B cell (primary cell): ENCODE results near the gene MAN2A2. TPM values are rescaled to one million over a fixed set of nuclear protein-coding genes. Genes with fewer than 3 reads are reported as not detected.
"Not testable (repeated sequence)": the region's sequence is repeated elsewhere in the genome, so short reads cannot be mapped to it uniquely, and the experiment has no call there.

Experiments used
- ATAC-seq: fragments of 200-7000 bp; cut with Tn5 transposase; one replicate; pipeline ENCODE4 v1.10.0; 2021; ENCODE audit warnings: low read depth, mild to moderate bottlenecking, moderate number of reproducible peaks, moderate library complexity
- CTCF ChIA-PET: fragments of 350-600 bp; sonication (Branson Sonifier 250); formaldehyde crosslinking; loops from one replicate; lab custom pipeline; 2021; ENCODE audit warnings: antibody characterized with exemption, inconsistent platforms; lab: Charles Lee
- POLR2A ChIA-PET: fragments of 350-600 bp; sonication (Branson Sonifier 250); formaldehyde crosslinking; loops from one replicate; lab custom pipeline; 2021; ENCODE audit warnings: antibody characterized with exemption; lab: Charles Lee
- DNase-seq: peaks from one replicate; pipeline ENCODE4 v3.0.0; 2013
- H2AFZ ChIP-seq: 2 replicates; pipeline ENCODE4 v1.6.1; 2012; ENCODE audit warnings: mild to moderate bottlenecking, low read depth, low read length; ENCODE audit not compliant: insufficient read depth, poor library complexity, severe bottlenecking
- H3K27ac ChIP-seq, 2 donors: 1 replicate in 1 of 2; 2 replicates in 1 of 2; pipeline ENCODE4 v1.5.1; 2012 to 2013; ENCODE audit warnings: low read length in 2 of 2, mild to moderate bottlenecking in 2 of 2, moderate library complexity in 1 of 2
- H3K27me3 ChIP-seq, 4 experiments: fragments of 200-600 bp in 1 of 4; sonication (generic) in 1 of 4; replicated peaks in 1 of 4; 1 replicate in 2 of 4; 2 replicates in 2 of 4; pipeline versions ENCODE4 v1.6.1 to v1.7.0; 2013 to 2016; ENCODE audit warnings: low read length in 3 of 4, mild to moderate bottlenecking in 2 of 4, mixed read lengths in 1 of 4, moderate library complexity in 1 of 4; ENCODE audit not compliant: insufficient read depth in 4 of 4, control insufficient read depth in 3 of 4; ENCODE audit errors: control extremely low read depth in 1 of 4
- H3K36me3 ChIP-seq, 2 experiments: replicated peaks in 1 of 2; 1 replicate in 1 of 2; 2 replicates in 1 of 2; pipeline versions ENCODE4 v1.6.1 to v1.7.1; 2013; ENCODE audit warnings: low read length in 1 of 2; ENCODE audit not compliant: insufficient read depth in 2 of 2, control insufficient read depth in 1 of 2; ENCODE audit errors: control extremely low read depth in 1 of 2, extremely low read depth in 1 of 2
- H3K4me1 ChIP-seq, 2 donors: fragments of 200-600 bp in 1 of 2; sonication (generic) in 1 of 2; 1 replicate in 1 of 2; 2 replicates in 1 of 2; pipeline versions ENCODE4 v1.5.1 to v1.6.1; 2013 to 2017; ENCODE audit warnings: low read length in 2 of 2; ENCODE audit not compliant: control insufficient read depth in 2 of 2, insufficient read depth in 2 of 2
- H3K4me2 ChIP-seq: replicated peaks from 2 replicates; pipeline ENCODE3; 2012; ENCODE audit warnings: mild to moderate bottlenecking, low read depth, low read length; ENCODE audit not compliant: poor library complexity, severe bottlenecking
- H3K4me3 ChIP-seq, 5 experiments: fragments of 200-600 bp in 1 of 5; sonication (generic) in 1 of 5; 1 replicate in 3 of 5; 2 replicates in 2 of 5; pipeline versions ENCODE4 v1.5.1 to v1.7.0; 2011 to 2016; ENCODE audit warnings: low read length in 4 of 5, mild to moderate bottlenecking in 4 of 5, low read depth in 2 of 5, control low read depth in 1 of 5, moderate library complexity in 1 of 5; ENCODE audit not compliant: insufficient read depth in 1 of 5; ENCODE audit errors: control extremely low read depth in 1 of 5, extremely low read depth in 1 of 5
- H3K79me2 ChIP-seq: fragments of 200-600 bp; sonication (generic); one replicate; pipeline ENCODE4 v1.6.0; 2016; ENCODE audit warnings: low read length; ENCODE audit not compliant: control insufficient read depth, insufficient read depth
- H3K9ac ChIP-seq: fragments of 200-600 bp; sonication (generic); 2 replicates; pipeline ENCODE4 v1.6.1; 2017; ENCODE audit warnings: mild to moderate bottlenecking, low read length, moderate library complexity
- H3K9me3 ChIP-seq, 3 donors: one replicate each; pipeline versions ENCODE4 v1.6.1 to v1.7.1; 2013; ENCODE audit warnings: low read length in 2 of 3; ENCODE audit not compliant: control insufficient read depth in 2 of 3, insufficient read depth in 1 of 3; ENCODE audit errors: control extremely low read depth in 1 of 3
- H4K20me1 ChIP-seq: 2 replicates; pipeline ENCODE4 v1.6.0; 2012; ENCODE audit warnings: mild to moderate bottlenecking, low read length; ENCODE audit not compliant: insufficient read depth, control insufficient read depth, poor library complexity, severe bottlenecking
- H3K27ac Mint-ChIP-seq: one replicate; pipeline ENCODE4 v1.8.0; 2021; ENCODE audit warnings: mixed read lengths
- H3K27me3 Mint-ChIP-seq: one replicate; pipeline ENCODE4 v1.8.0; 2021; ENCODE audit warnings: mixed read lengths
- H3K4me1 Mint-ChIP-seq: one replicate; pipeline ENCODE4 v1.8.0; 2021; ENCODE audit warnings: mixed read lengths
- H3K4me3 Mint-ChIP-seq: one replicate; pipeline ENCODE4 v1.8.0; 2021; ENCODE audit warnings: mixed read lengths
- H3K9me3 Mint-ChIP-seq: one replicate; pipeline ENCODE4 v1.8.0; 2022; ENCODE audit warnings: mixed read lengths; ENCODE audit not compliant: insufficient read depth
- EZH2 ChIP-seq: IDR thresholded peaks from 2 replicates; pipeline ENCODE4 v1.6.1; 2012; ENCODE audit warnings: borderline replicate concordance, low read depth, mild to moderate bottlenecking, moderate library complexity, low read length; ENCODE audit not compliant: insufficient read depth, poor library complexity, severe bottlenecking
- WGBS: methylation state at CpG from one replicate; pipeline ENCODE4 v1.1.5; 2013; ENCODE audit warnings: missing lambda C conversion rate; ENCODE audit not compliant: insufficient coverage; 5-methylcytosine and 5-hydroxymethylcytosine counted together
- intact Hi-C: fragments of 100-400 bp; cut with micrococcal nuclease; formaldehyde crosslinking; loops from one replicate; pipeline ENCODE4 v1.10.0; 2022
- polyA plus RNA-seq: library from polyadenylated mRNA; depleted of rRNA; stranded (reverse); fragments of >200 nt; gene quantifications from 2 replicates; pipeline ENCODE4 v1.2.3, GENCODE V29; 2012
- total RNA-seq, 2 donors: library from RNA; stranded (reverse); fragments of 120-200 nt in 1 of 2; gene quantifications; 1 replicate in 1 of 2; 2 replicates in 1 of 2; pipeline versions ENCODE4 v1.2.3 to v1.2.4, GENCODE V29; 2013 to 2022
- TF ChIP-seq, protein P1 (sequence below): fragments of 200-600 bp; IDR thresholded peaks from one replicate; pipeline ENCODE4 v1.8.0; 2022; ENCODE audit warnings: antibody characterized with exemption, mild to moderate bottlenecking

The MAN2A2 gene
- total and polyA plus RNA-seq, 2 donors (not counting 1 experiment from before 2014, with no cell fraction given) = 180 to 234 TPM

DNA sequence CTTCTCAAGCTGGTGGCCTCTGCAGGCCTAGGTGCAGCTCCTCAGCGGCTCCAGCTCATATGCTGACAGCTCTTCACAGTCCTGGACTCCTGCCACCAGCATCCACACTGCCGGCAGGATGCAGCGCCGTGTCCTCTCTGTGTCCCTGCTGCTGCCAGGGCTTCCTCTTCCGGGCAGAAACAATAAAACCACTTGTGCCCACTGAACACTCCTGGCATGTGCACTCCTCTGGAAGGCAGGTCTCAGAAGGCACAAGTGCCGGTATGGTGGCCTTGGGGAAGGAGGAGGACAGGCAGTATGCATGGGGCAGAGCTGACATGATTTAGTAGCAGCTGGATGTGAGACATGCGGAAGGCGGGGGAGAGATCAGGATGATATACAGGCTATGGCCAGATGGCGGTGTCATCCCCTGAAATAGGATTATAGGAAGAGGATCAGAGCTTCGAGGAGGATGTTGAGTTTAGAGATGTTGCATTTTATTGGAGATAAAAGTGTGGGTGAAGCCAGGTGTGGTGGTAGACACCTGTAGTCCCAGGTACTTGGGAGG lies 7.5 kb upstream of the MAN2A2 start:
- no peaks in the 10 kb centered on the region for H4K20me1 ChIP-seq
- H3K4me2 ChIP-seq = no peak overlapping the region
- no peak overlapping the region for H3K9ac ChIP-seq
- Mint-ChIP-seq H3K27ac (peak overlapping the region; percentile 54), H3K9me3 (no peaks in the 10 kb centered on the region), H3K4me3 (no peak overlapping the region), H3K27me3 (no peaks in the 10 kb centered on the region), H3K4me1 (peaks cover 22% of the 10 kb centered on the region)
- CTCF ChIA-PET = interaction anchor here (1.0 to 14.4 kb wide), 5 partner anchors 9 to 248 kb away, joined by 3 to 260 read pairs (median 11); partner anchors contain the start of genes HDDC3 and UNC45A
- H3K9me3 ChIP-seq = peaks cover 0 to 6% (median 0%) of the 10 kb centered on the region in 3 donors
- POLR2A ChIA-PET = interaction anchor here (1.8 kb wide), 1 partner anchor 37 kb away, joined by 8 read pairs; the partner anchor contains the start of gene HDDC3
- H3K27ac ChIP-seq = no peak overlapping the region
- no peak overlapping the region for H2AFZ ChIP-seq
- peaks cover 16 to 20% of the 10 kb centered on the region in 2 donors for H3K4me1 ChIP-seq
- DNase-seq (no peak), ATAC-seq (no peak)
- H3K4me3 ChIP-seq = no peak overlapping the region
- peaks cover 0 to 38% of the 10 kb centered on the region in 2 experiments for H3K36me3 ChIP-seq
- 94% methylated on average over 10 of the region's 10 CpGs for WGBS
- TF ChIP-seq EZH2 = no peak
- TF ChIP-seq, protein P1, sequence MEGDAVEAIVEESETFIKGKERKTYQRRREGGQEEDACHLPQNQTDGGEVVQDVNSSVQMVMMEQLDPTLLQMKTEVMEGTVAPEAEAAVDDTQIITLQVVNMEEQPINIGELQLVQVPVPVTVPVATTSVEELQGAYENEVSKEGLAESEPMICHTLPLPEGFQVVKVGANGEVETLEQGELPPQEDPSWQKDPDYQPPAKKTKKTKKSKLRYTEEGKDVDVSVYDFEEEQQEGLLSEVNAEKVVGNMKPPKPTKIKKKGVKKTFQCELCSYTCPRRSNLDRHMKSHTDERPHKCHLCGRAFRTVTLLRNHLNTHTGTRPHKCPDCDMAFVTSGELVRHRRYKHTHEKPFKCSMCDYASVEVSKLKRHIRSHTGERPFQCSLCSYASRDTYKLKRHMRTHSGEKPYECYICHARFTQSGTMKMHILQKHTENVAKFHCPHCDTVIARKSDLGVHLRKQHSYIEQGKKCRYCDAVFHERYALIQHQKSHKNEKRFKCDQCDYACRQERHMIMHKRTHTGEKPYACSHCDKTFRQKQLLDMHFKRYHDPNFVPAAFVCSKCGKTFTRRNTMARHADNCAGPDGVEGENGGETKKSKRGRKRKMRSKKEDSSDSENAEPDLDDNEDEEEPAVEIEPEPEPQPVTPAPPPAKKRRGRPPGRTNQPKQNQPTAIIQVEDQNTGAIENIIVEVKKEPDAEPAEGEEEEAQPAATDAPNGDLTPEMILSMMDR = no peak
- peaks cover 3% of the 10 kb centered on the region for H3K79me2 ChIP-seq
- no peaks in the 10 kb centered on the region for H3K27me3 ChIP-seq
- intact Hi-C loops = no loop called here

DNA sequence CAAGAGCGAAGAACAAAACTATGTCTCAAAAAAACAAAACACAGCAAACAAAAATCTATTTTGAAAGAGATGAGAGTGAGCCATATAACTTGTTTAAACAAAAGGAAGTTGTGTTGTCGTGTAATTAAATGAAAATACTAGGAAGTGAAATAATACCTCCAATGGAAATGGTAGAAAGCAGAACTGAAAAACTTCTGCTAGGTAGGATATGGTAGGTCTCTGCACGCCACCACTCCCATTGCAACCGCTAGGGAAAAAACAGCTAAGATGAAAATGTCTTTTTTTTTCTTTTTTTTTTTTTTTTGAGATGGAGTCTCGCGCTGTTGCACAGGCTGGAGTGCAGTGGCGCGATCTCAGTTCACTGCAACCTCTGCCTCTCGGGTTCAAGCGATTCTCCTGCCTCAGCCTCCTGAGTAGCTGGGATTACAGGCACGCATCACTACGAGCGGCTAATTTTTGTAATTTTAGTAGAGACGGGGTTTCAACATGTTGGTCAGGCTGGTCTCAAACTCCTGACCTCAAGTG lies 5.9 kb upstream of the MAN2A2 start:
- peak overlapping the region in 1 of 5 experiments; percentile 33 for H3K4me3 ChIP-seq
- H4K20me1 ChIP-seq, intact Hi-C loops, H2AFZ ChIP-seq, H3K9me3 Mint-ChIP-seq, H3K27me3 ChIP-seq, H3K9me3 ChIP-seq, H3K9ac ChIP-seq, H3K27me3 Mint-ChIP-seq, H3K79me2 ChIP-seq: not testable (repeated sequence)
- ChIA-PET CTCF (interaction anchor here (1.2 to 14.4 kb wide), 4 partner anchors 11 to 249 kb away, joined by 3 to 260 read pairs (median 27); partner anchors contain the start of genes HDDC3 and UNC45A), POLR2A (interaction anchor here (0.6 to 1.8 kb wide), 4 partner anchors 33 to 347 kb away, joined by 4 to 8 read pairs (median 6); partner anchors contain the start of gene HDDC3)
- WGBS = 70% methylated on average over 8 of the region's 14 CpGs
- H3K4me3 Mint-ChIP-seq = peak overlapping the region; percentile 59
- peaks cover 23 to 29% of the 10 kb centered on the region in 2 donors for H3K4me1 ChIP-seq
- H3K4me1 Mint-ChIP-seq = peaks cover 33% of the 10 kb centered on the region
- ATAC-seq (peak; percentile 87), DNase-seq (peak; percentile 76)
- H3K4me2 ChIP-seq = peak overlapping the region; percentile 54
- peaks cover 0 to 26% of the 10 kb centered on the region in 2 experiments for H3K36me3 ChIP-seq
- TF ChIP-seq, protein P1 = peak; percentile 22
- peak overlapping the region; percentile 89 for H3K27ac Mint-ChIP-seq
- H3K27ac ChIP-seq = peak overlapping the region; percentile 40 to 41
